NCI-H82 treated with DMSO at 0.1 percent for 48 hours (cell line): ENCODE results near the gene PCSK9.

Experiments used
- DNase-seq: peaks from one replicate; lab custom pipeline; 2025; ENCODE audit not compliant: unreplicated experiment; lab: John Stamatoyannopoulos, UW

Gene PCSK9

GRCh38 chr1:55039342-55040082 lies at the start of gene PCSK9:
Gene PCSK9, plus strand, starts transcription at chr1:55039548. Its CDS starts 290 bp downstream, at chr1:55039838.
- no peak for DNase-seq

GRCh38 chr1:54989968-54990810 lies 49.2 kb upstream of the PCSK9 start:
- no peak for DNase-seq

GRCh38 chr1:54990916-54991315 lies 48.4 kb upstream of the PCSK9 start:
- DNase-seq, result no peak

- no peak for DNase-seq
These were observed 47.4 kb upstream of the PCSK9 start for GRCh38 chr1:54991939-54992338.

GRCh38 chr1:54993140-54993539 lies 46.2 kb upstream of the PCSK9 start:
- no peak for DNase-seq

- no peak for DNase-seq
These were observed 44.9 kb upstream of the PCSK9 start for GRCh38 chr1:54994355-54994990.

- DNase-seq, result no peak
These were observed 44.2 kb upstream of the PCSK9 start for GRCh38 chr1:54995013-54995760.

- no peak for DNase-seq
These were observed 43.5 kb upstream of the PCSK9 start for GRCh38 chr1:54995835-54996234.

GRCh38 chr1:54996359-54996868 lies 42.9 kb upstream of the PCSK9 start:
- DNase-seq, result peak; percentile 36

GRCh38 chr1:54996869-54997710 lies 42.3 kb upstream of the PCSK9 start:
- no peak for DNase-seq

GRCh38 chr1:54997711-54997986 lies 41.7 kb upstream of the PCSK9 start:
- DNase-seq, result no peak

- no peak for DNase-seq
These were observed 41.2 kb upstream of the PCSK9 start for GRCh38 chr1:54998100-54998499.

GRCh38 chr1:54998677-54999076 lies 40.7 kb upstream of the PCSK9 start, which contains the start of gene BSND:
Gene BSND, plus strand, starts transcription at chr1:54998933. Its CDS starts 254 bp downstream, at chr1:54999187.
- DNase-seq, result no peak

- no peak for DNase-seq
These were observed 39.0 kb upstream of the PCSK9 start for GRCh38 chr1:55000110-55001085.

GRCh38 chr1:55001311-55001710 lies 38.0 kb upstream of the PCSK9 start:
- no peak for DNase-seq

GRCh38 chr1:55002686-55003085 lies 36.7 kb upstream of the PCSK9 start:
- no peak for DNase-seq

GRCh38 chr1:55005351-55006140 lies 33.8 kb upstream of the PCSK9 start:
- DNase-seq, result no peak

GRCh38 chr1:55006931-55007330 lies 32.4 kb upstream of the PCSK9 start:
- DNase-seq, result no peak
